Coronary artery (tissue), 2 donors: Measurements from ENCODE around the gene ANKRD23.
A peak's percentile ranks its signal among the peaks of the same experiment; 100 is the strongest.

Source experiments
- DNase-seq: peaks from one replicate; pipeline ENCODE4 v3.0.0-alpha.2; 2017; ENCODE audit warnings: low spot score
- H3K27ac ChIP-seq, 2 donors: fragments of 200-600 bp; sonication (generic); one replicate each; pipeline ENCODE4 v1.5.1; 2016 to 2019
- H3K4me3 ChIP-seq: fragments of 200-600 bp; sonication (generic); 2 replicates; pipeline ENCODE4 v1.5.1; 2016; ENCODE audit warnings: mild to moderate bottlenecking, moderate library complexity
- CTCF ChIP-seq: fragments of 200-600 bp; sonication (generic); IDR thresholded peaks from one replicate; pipeline ENCODE4 v1.5.1; 2019; ENCODE audit warnings: antibody characterized with exemption

The ANKRD23 gene

DNA sequence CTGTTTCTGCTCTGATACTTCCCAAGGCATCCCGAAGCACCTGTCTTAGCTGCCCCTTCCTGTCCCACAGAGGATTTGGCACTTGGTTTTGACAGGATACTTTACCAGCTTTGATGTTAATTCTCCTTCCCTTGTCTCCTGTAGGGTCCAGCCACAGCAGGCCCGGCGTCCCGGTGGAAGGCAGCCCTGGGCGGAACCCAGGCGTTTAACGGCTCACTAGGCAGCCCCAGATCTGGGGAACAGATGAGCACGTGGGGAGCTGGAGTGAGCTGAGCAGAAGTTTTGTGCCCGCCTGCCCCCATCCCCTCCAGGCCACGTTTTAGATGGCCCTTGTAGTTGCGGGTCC is 11.4 kb downstream of the ANKRD23 start:
- H3K27ac ChIP-seq, result peak overlapping the region in 1 of 2 donors; percentile 29
- no peak overlapping the region for H3K4me3 ChIP-seq
- DNase-seq, result no peak
- TF ChIP-seq CTCF, result no peak

GRCh38 chr2:96831679-96832078 is 12.1 kb downstream of the ANKRD23 start:
- no peak for TF ChIP-seq CTCF
- no peak overlapping the region for H3K4me3 ChIP-seq

DNA sequence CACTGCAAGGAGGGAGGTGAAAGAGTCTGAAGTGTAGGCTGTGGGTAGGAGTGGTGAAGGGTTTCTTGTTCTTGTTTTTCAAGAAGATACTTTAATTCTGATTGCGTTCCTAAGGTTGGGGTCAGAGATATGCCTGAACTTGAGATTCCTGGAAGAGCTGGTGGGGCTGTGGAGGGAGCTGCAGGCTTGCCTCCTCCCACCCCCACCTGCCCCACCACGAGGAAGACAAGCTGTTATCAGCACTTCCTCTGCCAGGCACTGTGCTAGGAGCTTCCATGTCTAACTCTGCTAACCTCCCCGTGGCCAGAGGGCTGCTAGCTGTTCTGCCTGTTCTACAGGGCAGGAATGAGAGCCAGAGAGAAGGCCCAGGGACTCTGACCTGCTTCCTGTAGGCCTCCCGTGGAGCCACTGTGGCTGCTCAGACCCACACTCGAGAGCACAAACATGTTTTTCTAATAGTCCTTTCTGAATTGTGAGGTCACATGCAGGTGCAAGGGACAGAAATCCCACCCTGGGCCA is 13.7 kb downstream of the ANKRD23 start:
- TF ChIP-seq CTCF, result no peak
- DNase-seq, result no peak
- Histone ChIP-seq H3K4me3 (no peak overlapping the region), H3K27ac (no peak overlapping the region)

More at GRCh38 chr2:96831679-96832078, 12.1 kb downstream of the ANKRD23 start:
- H3K27ac ChIP-seq, result no peak overlapping the region
- DNase-seq, result no peak

DNA sequence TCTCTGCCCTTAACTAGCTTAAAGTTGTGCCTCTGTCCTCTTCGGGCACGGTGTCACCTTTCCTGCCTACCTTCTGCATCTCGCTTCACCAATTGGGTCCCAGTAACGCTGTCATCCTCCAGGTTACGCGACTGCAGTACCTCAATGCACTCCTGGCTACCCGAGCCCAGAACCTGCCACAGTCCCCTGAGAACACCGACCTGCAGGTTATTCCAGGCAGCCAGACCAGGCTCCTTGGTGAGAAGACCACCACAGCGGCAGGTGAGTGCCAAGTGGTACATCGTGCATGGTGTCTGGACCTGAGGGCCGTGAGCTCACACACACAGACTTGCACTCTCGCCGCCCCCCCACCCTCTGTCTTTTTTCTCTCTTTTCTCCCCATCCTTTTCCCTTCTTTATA is 14.9 kb downstream of the ANKRD23 start:
- no peak overlapping the region for H3K4me3 ChIP-seq
- H3K27ac ChIP-seq, result no peak overlapping the region
- TF ChIP-seq CTCF, result no peak
- DNase-seq, result no peak

GRCh38 chr2:96828436-96828835 is 15.4 kb downstream of the ANKRD23 start:
- DNase-seq, result no peak
- Histone ChIP-seq H3K27ac (no peak overlapping the region), H3K4me3 (no peak overlapping the region)
- no peak for TF ChIP-seq CTCF

- no peak for TF ChIP-seq CTCF
- no peak for DNase-seq
- Histone ChIP-seq H3K4me3 (no peak overlapping the region), H3K27ac (no peak overlapping the region)
These were observed 17.1 kb downstream of the ANKRD23 start for GRCh38 chr2:96826546-96827278.

GRCh38 chr2:96825057-96825456 is 18.8 kb downstream of the ANKRD23 start:
- Histone ChIP-seq H3K4me3 (no peak overlapping the region), H3K27ac (no peak overlapping the region)
- DNase-seq, result no peak
- no peak for TF ChIP-seq CTCF
